GM18505 (cell line): ENCODE results near the gene LRRC8B.
A peak's percentile ranks its signal among the peaks of the same experiment; 100 is the strongest.

Experiments
- ATAC-seq: cut with Tn5 transposase; IDR thresholded peaks from one replicate; pipeline ENCODE4 v1.9.1; 2021; ENCODE audit not compliant: unreplicated experiment
- POLR2A ChIP-seq: IDR thresholded peaks from 4 replicates; pipeline ENCODE4 v1.6.1; 2011; ENCODE audit warnings: borderline replicate concordance; ENCODE audit not compliant: insufficient read depth, insufficient read length; ENCODE audit errors: extremely low read depth

LRRC8B gene

GRCh38 chr1:89606227-89606980 lies 81.8 kb downstream of the LRRC8B start:
- TF ChIP-seq POLR2A, result no peak
- no peak for ATAC-seq

- TF ChIP-seq POLR2A, result no peak
- no peak for ATAC-seq
Observed at GRCh38 chr1:89607156-89607555, 82.5 kb downstream of the LRRC8B start.

- ATAC-seq, result no peak
- TF ChIP-seq POLR2A, result no peak
Observed at GRCh38 chr1:89607586-89608318, 83.1 kb downstream of the LRRC8B start.

- no peak for TF ChIP-seq POLR2A
- no peak for ATAC-seq
Observed at GRCh38 chr1:89608319-89608983, 83.8 kb downstream of the LRRC8B start.

- no peak for TF ChIP-seq POLR2A
- no peak for ATAC-seq
Observed at GRCh38 chr1:89608984-89609725, 84.5 kb downstream of the LRRC8B start.

- no peak for ATAC-seq
- TF ChIP-seq POLR2A, result no peak
Observed at GRCh38 chr1:89609781-89610456, 85.3 kb downstream of the LRRC8B start.

GRCh38 chr1:89610457-89611011 lies 85.9 kb downstream of the LRRC8B start:
- no peak for TF ChIP-seq POLR2A
- ATAC-seq, result no peak

GRCh38 chr1:89611721-89612120 lies 87.1 kb downstream of the LRRC8B start:
- no peak for TF ChIP-seq POLR2A
- peak; percentile 95 for ATAC-seq

GRCh38 chr1:89613928-89614327 lies 89.3 kb downstream of the LRRC8B start:
- TF ChIP-seq POLR2A, result no peak
- ATAC-seq, result no peak

- ATAC-seq, result no peak
- no peak for TF ChIP-seq POLR2A
Observed at GRCh38 chr1:89615676-89616598, 91.3 kb downstream of the LRRC8B start.

GRCh38 chr1:89616844-89617627 lies 92.4 kb downstream of the LRRC8B start:
- no peak for TF ChIP-seq POLR2A
- ATAC-seq, result no peak
